HFF-Myc (cell line): ENCODE data around the gene FDXACB1.

Experiments
- DNase-seq: peaks from one replicate; pipeline ENCODE4 v3.0.0-alpha.2; 2011; ENCODE audit warnings: low read depth; ENCODE audit errors: extremely low read depth
- H3K4me3 ChIP-seq: replicated peaks from 2 replicates; pipeline ENCODE4 v1.5.1; 2011; ENCODE audit warnings: low read depth, mild to moderate bottlenecking, control low read depth, low read length
- CTCF ChIP-seq: IDR thresholded peaks from 2 replicates; pipeline ENCODE4 v1.5.1; 2012; ENCODE audit warnings: mild to moderate bottlenecking, low read depth, low read length, control low read depth; ENCODE audit errors: missing control alignments

FDXACB1 gene

GRCh38 chr11:111921541-111922230 is 42.7 kb upstream of the FDXACB1 start:
- DNase-seq, result no peak
- no peak for TF ChIP-seq CTCF
- no peak overlapping the region for H3K4me3 ChIP-seq

DNA sequence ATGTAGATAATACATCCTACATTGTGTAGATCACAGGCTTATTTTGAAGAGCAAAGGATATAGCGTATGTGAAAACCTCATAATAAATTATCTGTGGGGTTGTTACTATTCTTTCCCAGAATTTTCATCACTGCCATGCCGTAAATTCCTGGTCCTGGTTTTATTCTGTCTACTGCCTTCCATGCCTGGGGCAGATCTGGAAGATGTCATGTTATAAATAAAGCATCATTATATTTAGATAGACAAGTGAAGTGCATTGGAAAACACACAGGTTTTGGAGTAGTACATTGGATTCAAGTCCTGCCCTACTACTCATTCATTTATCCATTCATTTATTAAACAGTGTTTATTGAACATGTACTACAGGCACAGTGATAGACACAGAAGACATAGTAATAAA is 41.9 kb upstream of the FDXACB1 start:
- no peak overlapping the region for H3K4me3 ChIP-seq
- TF ChIP-seq CTCF, result no peak
- no peak for DNase-seq

DNA sequence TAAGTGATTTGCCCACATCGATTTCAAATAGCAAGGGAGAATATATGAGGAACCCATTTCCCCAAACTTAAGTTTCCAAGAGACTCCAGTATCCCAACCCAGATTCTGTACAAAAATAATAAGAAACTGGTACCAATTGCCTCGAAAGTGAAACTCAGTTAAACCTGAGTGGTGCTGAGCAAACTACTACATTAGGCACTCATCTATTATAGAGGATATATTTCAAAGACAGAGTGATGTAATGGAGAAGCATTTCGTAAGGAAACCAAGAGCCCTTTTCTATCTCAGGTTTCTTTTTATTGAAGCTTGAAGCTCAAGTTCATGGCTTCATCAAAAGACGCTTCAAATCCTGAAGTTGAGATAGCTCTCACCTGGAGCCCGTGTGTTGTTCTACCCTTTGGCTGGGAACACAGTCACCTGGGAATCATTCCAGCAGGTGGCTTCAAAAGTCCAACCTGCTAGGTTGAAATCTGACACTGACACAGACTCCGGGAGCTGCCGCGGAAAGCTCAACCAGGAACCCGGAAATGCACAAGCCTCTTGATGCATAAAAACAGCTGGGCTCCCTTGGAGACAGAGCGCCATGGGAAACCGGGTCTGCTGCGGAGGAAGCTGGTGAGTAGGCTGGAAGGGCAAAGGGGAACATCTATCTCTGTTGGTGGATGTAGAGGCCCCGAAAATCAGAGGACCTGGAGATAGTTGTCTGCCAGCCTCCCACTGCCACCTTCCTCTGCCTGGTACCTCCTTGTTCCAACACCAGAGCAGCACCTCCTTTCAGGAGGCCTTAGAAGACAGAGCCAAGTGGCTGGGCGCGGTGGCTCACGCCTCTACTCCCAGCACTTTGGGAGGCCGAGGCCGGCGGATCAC is 39.7 kb upstream of the FDXACB1 start, which contains the start of gene C11orf52:
Gene C11orf52 (plus strand): TSS at position 524 of the 867 bp plus-strand sequence. CDS start 60 bp downstream, at position 584.
- H3K4me3 ChIP-seq, result no peak within 1 kb of the TSS
- DNase-seq, result no peak
- no peak for TF ChIP-seq CTCF

DNA sequence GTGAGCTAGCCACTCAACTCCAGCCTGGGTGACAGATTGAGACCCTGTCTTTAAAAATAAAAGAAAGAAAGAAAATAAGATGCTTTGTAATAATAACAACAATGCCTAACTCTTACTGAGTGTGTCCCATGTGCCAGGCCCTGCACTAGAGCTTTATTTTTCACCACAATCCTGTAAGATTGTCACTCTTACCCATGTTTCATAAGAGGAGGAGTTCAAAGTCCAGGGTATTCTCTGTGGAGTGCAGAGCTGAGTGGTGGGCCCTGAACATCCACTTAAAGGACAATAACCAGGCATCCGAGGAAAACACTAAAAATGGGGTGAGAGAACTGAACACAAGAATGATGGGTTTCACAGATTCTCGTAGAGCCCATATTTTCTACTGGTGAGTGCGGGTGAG is 38.8 kb upstream of the FDXACB1 start:
- DNase-seq, result no peak
- no peak overlapping the region for H3K4me3 ChIP-seq
- TF ChIP-seq CTCF, result no peak

DNA sequence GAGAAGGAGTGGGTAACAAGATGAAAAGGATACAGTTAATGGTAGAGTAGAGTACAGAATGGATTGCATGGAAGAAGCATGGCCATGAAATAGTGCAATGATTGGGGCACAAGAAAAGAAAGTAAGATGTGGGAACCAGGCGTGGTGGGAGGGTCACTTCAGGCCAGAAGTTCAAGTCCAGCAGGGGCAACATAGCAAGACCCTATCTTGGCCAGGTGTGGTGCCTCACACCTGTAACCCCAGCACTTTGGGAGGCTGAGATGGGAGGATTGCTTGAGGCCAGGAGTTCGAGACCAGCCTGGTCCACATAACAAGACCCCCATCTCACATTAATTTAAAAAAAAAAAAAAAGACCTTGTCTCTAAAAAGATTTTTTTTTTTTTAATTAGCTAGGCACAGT is 38.3 kb upstream of the FDXACB1 start:
- DNase-seq, result no peak
- no peak for TF ChIP-seq CTCF
- H3K4me3 ChIP-seq, result no peak overlapping the region

GRCh38 chr11:111916768-111917167 is 37.8 kb upstream of the FDXACB1 start:
- no peak for TF ChIP-seq CTCF
- DNase-seq, result no peak
- H3K4me3 ChIP-seq, result no peak overlapping the region
